HCT116 (cell line): ENCODE measurements around the gene DENND4A. TPM values are rescaled to one million over a fixed set of nuclear protein-coding genes. Genes with fewer than 3 reads are reported as not detected.

Experiments used
- ATAC-seq: fragments of 200-7000 bp; cut with Tn5 transposase; 2 replicates; pipeline ENCODE4 v1.9.1; 2020; ENCODE audit warnings: mild to moderate bottlenecking, moderate library complexity
- BruUV-seq: library from RNA; stranded (reverse); fragments of 400-500 nt; replicated peaks from 2 replicates; lab custom pipeline; 2021; lab: Mats Ljungman, UMichigan
- CTCF ChIA-PET: fragments of 300-600 bp; sonication (Branson Sonifier 250); formaldehyde crosslinking; loops from one replicate; lab custom pipeline; 2021; ENCODE audit warnings: antibody characterized with exemption; lab: Charles Lee
- POLR2A ChIA-PET: fragments of 300-600, 350-600 bp; sonication (Branson Sonifier 250); formaldehyde crosslinking; loops from one replicate; lab custom pipeline; 2021; ENCODE audit warnings: antibody characterized with exemption; lab: Charles Lee
- RAD21 ChIA-PET, 2 experiments: fragments of 300-600 bp; sonication (Branson Sonifier 250); formaldehyde crosslinking; loops; one replicate each; lab custom pipeline; 2023; ENCODE audit warnings: low total read pairs in 2 of 2; ENCODE audit not compliant: uncharacterized antibody in 2 of 2, unreplicated experiment in 2 of 2, low non-redundant PET in 1 of 2; lab: Charles Lee
- DNase-seq: peaks from one replicate; pipeline ENCODE4 v3.0.0-alpha.2; 2010; ENCODE audit warnings: low read depth, low spot score
- H2AFZ ChIP-seq: fragments of 200-600 bp; shearing (Covaris generic), sonication (generic); 2 replicates; pipeline ENCODE4 v1.6.1; 2017; ENCODE audit warnings: low read depth, mixed run types, mixed read lengths, antibody characterized with exemption, low read length; ENCODE audit not compliant: poor library complexity, severe bottlenecking
- H3K27ac ChIP-seq: 2 replicates; pipeline ENCODE4 v1.5.1; 2012; ENCODE audit warnings: low read depth, low read length
- H3K27me3 ChIP-seq: fragments of 200-600 bp; sonication (generic); 2 replicates; pipeline ENCODE4 v1.6.1; 2016; ENCODE audit warnings: mixed run types, low read length, mixed read lengths; ENCODE audit not compliant: insufficient read depth
- H3K36me3 ChIP-seq, 2 experiments: fragments of 200-500 bp in 1 of 2; fragments of 200-600 bp in 1 of 2; sonication (Bioruptor generic) in 1 of 2; sonication (generic) in 1 of 2; 2 replicates each; pipeline versions ENCODE4 v1.5.1 to v1.6.1; 2014 to 2016; ENCODE audit warnings: low read length in 2 of 2, inconsistent platforms in 1 of 2, mixed read lengths in 1 of 2, mixed run types in 1 of 2; ENCODE audit not compliant: insufficient read depth in 2 of 2, control insufficient read depth in 1 of 2
- H3K4me1 ChIP-seq, 2 experiments: fragments of 200-600 bp in 1 of 2; sonication (generic) in 1 of 2; 2 replicates each; pipeline versions ENCODE4 v1.5.1 to v1.6.1; 2012 to 2017; ENCODE audit warnings: low read length in 2 of 2, inconsistent platforms in 1 of 2, mild to moderate bottlenecking in 1 of 2, mixed read lengths in 1 of 2, mixed run types in 1 of 2, moderate library complexity in 1 of 2; ENCODE audit not compliant: insufficient read depth in 2 of 2, control insufficient read depth in 1 of 2
- H3K4me2 ChIP-seq: fragments of 200-600 bp; sonication (generic); 2 replicates; pipeline ENCODE4 v1.6.1; 2017; ENCODE audit warnings: mixed run types, low read length, mixed read lengths
- H3K4me3 ChIP-seq, 2 experiments: fragments of 200-600 bp in 1 of 2; sonication (generic) in 1 of 2; replicated peaks in 1 of 2; 2 replicates each; pipeline ENCODE4 v1.5.1; 2011 to 2016; ENCODE audit warnings: low read length in 2 of 2, control low read depth in 1 of 2, low read depth in 1 of 2, mild to moderate bottlenecking in 1 of 2, mixed read lengths in 1 of 2, mixed run types in 1 of 2
- H3K79me2 ChIP-seq: fragments of 200-600 bp; sonication (generic); 2 replicates; pipeline ENCODE4 v1.6.1; 2017; ENCODE audit warnings: mild to moderate bottlenecking, mixed run types, low read length, moderate library complexity, mixed read lengths; ENCODE audit not compliant: insufficient read depth
- H3K9ac ChIP-seq: fragments of 200-600 bp; sonication (generic); 2 replicates; pipeline ENCODE4 v1.6.1; 2016; ENCODE audit warnings: low read length, mixed read lengths
- H3K9me2 ChIP-seq: fragments of 200-600 bp; sonication (generic), shearing (Covaris generic); 2 replicates; pipeline ENCODE4 v1.6.1; 2017; ENCODE audit warnings: mixed run types, mild to moderate bottlenecking, moderate library complexity; ENCODE audit not compliant: insufficient read depth
- H3K9me3 ChIP-seq, 2 experiments: fragments of 200-500 bp in 1 of 2; fragments of 200-600 bp in 1 of 2; sonication (Bioruptor generic) in 1 of 2; sonication (generic) in 1 of 2; 2 replicates each; pipeline ENCODE4 v1.6.1; 2014 to 2017; ENCODE audit warnings: low read length in 2 of 2, mixed read lengths in 2 of 2, inconsistent platforms in 1 of 2, low read depth in 1 of 2, mild to moderate bottlenecking in 1 of 2, mixed run types in 1 of 2, moderate library complexity in 1 of 2; ENCODE audit not compliant: control insufficient read depth in 1 of 2, insufficient read depth in 1 of 2
- H4K20me1 ChIP-seq: fragments of 200-600 bp; sonication (generic), shearing (Covaris generic); 2 replicates; pipeline ENCODE4 v1.6.1; 2017; ENCODE audit warnings: mixed run types, mild to moderate bottlenecking, moderate library complexity; ENCODE audit not compliant: insufficient read depth
- CBX3 ChIP-seq: IDR thresholded peaks from 2 replicates; pipeline ENCODE4 v1.6.1; 2012; ENCODE audit warnings: low read depth
- CEBPB ChIP-seq: IDR thresholded peaks from 2 replicates; pipeline ENCODE4 v1.6.1; 2012; ENCODE audit warnings: low read depth
- ELF1 ChIP-seq: IDR thresholded peaks from 2 replicates; pipeline ENCODE4 v1.6.1; 2012; ENCODE audit warnings: low read depth, borderline replicate concordance
- EZH2phosphoT487 ChIP-seq: fragments of 200-600 bp; IDR thresholded peaks from 2 replicates; pipeline ENCODE4 v1.6.1; 2018; ENCODE audit warnings: antibody characterized with exemption, borderline replicate concordance
- JUND ChIP-seq: IDR thresholded peaks from 2 replicates; pipeline ENCODE4 v1.6.1; 2012
- RAD21 ChIP-seq: IDR thresholded peaks from 2 replicates; pipeline ENCODE4 v1.6.1; 2012; ENCODE audit warnings: low read depth, mild to moderate bottlenecking
- SIN3A ChIP-seq: IDR thresholded peaks from 2 replicates; pipeline ENCODE4 v1.6.1; 2012; ENCODE audit warnings: low read depth
- SRF ChIP-seq: IDR thresholded peaks from 2 replicates; pipeline ENCODE4 v1.6.1; 2012; ENCODE audit warnings: low read depth
- TCF7L2 ChIP-seq: IDR thresholded peaks from 2 replicates; pipeline ENCODE4 v1.7.0; 2011; ENCODE audit warnings: borderline replicate concordance, inconsistent platforms; ENCODE audit not compliant: insufficient read depth, insufficient read length; ENCODE audit errors: extremely low read depth
- ZFX ChIP-seq: fragments of 450-650 bp; IDR thresholded peaks from 2 replicates; pipeline ENCODE4 v1.6.1; 2017
- intact Hi-C: fragments of 100-400 bp; cut with micrococcal nuclease; formaldehyde crosslinking; loops from 2 replicates; pipeline ENCODE4 v1.10.0; 2022
- total RNA-seq: library from RNA; stranded (reverse); gene quantifications from one replicate; pipeline ENCODE4 v1.2.1, GENCODE V29; 2021; ENCODE audit not compliant: unreplicated experiment
- TF ChIP-seq, protein P1 (sequence below): IDR thresholded peaks from 2 replicates; pipeline ENCODE4 v1.6.1; 2011; ENCODE audit warnings: mild to moderate bottlenecking, low read length, moderate library complexity; ENCODE audit not compliant: insufficient replicate concordance; ENCODE audit errors: extremely low read depth
- TF ChIP-seq, protein P2 (sequence below): IDR thresholded peaks from 2 replicates; pipeline ENCODE4 v1.6.1; 2012

The DENND4A gene
- total RNA-seq, 1 experiment from 2014 or later: 9.1 TPM

DNA sequence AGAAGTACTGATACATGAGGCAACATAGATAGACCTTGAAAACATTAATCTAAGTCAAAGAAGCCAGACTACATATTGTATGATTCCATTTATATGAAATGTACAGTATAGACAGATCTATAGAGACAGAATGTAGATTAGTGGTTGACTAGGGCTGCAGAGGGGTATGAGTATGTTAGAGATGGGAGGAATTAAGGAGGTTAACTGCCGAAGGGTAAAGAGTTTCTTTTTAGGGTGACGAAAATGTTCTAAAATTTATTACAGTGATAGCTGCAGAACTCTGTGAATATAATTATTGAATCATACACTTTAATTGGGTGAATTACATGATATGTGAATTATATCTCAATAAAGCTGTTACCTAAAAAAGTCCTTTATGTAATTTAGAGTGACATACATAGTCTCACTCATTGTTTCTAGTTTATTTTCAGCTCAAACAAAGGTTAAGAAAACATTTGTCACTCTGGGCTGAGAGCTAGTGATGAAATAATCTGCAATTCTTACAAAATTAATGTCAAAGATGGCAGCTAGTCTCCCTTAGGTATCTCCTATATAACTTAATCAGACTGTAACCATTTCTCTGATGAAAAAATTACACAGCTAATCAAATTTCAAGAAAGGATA lies 61.4 kb downstream of the DENND4A start:
- intact Hi-C loops: no loop called here
- Histone ChIP-seq H3K36me3 (no peaks in the 10 kb centered on the region), H3K9ac (no peak overlapping the region), H3K4me2 (no peak overlapping the region), H3K27ac (no peak overlapping the region), H3K79me2 (no peaks in the 10 kb centered on the region), H3K9me3 (no peaks in the 10 kb centered on the region), H3K9me2 (no peaks in the 10 kb centered on the region), H3K27me3 (no peaks in the 10 kb centered on the region), H3K4me3 (no peak overlapping the region), H2AFZ (no peak overlapping the region), H3K4me1 (no peaks in the 10 kb centered on the region), H4K20me1 (no peaks in the 10 kb centered on the region)
- BruUV-seq: no TSS peak
- RAD21 ChIA-PET: no interaction called here
- POLR2A ChIA-PET: no interaction called here
- DNase-seq: peak; percentile 1
- TF ChIP-seq CEBPB: peak; percentile 62
- TF ChIP-seq, protein P1, sequence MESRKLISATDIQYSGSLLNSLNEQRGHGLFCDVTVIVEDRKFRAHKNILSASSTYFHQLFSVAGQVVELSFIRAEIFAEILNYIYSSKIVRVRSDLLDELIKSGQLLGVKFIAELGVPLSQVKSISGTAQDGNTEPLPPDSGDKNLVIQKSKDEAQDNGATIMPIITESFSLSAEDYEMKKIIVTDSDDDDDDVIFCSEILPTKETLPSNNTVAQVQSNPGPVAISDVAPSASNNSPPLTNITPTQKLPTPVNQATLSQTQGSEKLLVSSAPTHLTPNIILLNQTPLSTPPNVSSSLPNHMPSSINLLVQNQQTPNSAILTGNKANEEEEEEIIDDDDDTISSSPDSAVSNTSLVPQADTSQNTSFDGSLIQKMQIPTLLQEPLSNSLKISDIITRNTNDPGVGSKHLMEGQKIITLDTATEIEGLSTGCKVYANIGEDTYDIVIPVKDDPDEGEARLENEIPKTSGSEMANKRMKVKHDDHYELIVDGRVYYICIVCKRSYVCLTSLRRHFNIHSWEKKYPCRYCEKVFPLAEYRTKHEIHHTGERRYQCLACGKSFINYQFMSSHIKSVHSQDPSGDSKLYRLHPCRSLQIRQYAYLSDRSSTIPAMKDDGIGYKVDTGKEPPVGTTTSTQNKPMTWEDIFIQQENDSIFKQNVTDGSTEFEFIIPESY: no peak
- CTCF ChIA-PET: no interaction called here
- ATAC-seq: no peak

DNA sequence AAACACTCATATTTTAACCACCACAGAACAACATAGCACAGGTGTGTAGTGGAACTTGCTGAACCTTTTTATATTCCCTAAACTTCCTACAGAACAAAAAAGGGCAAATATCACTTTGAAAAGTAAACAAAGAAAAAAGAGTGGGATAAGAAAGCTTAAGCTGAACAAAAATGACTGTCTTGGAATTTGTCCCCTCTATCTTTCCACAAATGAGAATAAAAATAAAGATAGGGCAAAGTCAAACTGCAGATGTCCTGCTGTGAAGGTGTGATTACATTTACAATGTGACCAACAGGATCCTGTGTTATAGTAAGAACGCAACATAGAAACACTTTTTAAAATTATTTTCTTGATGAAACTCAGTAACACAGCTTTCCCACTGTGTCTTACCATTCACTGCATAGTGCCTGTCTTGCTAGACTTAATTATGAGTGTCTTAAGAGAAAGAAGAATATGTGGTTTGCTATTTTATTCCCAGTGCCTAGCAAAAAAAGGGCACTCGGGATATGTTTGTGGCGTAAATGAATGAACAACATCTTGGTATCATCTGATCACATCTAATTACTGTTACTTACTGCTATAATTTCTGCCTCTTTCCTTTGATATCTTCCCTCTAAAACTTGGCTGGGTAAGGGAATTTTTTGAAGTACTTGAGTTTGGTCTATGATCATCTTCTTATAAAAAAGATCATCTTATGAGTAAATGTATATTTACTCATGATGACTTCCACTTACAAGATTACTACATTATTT lies 67.5 kb downstream of the DENND4A start:
- CTCF ChIA-PET: interaction anchor here (0.6 kb wide), 1 partner anchor 132 kb away, joined by 3 read pairs; no protein-coding TSS in a partner anchor
- no peak for TF ChIP-seq JUND
- TF ChIP-seq SRF: no peak
- no peak for TF ChIP-seq ZFX
- TF ChIP-seq, protein P2, sequence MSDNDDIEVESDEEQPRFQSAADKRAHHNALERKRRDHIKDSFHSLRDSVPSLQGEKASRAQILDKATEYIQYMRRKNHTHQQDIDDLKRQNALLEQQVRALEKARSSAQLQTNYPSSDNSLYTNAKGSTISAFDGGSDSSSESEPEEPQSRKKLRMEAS: no peak
- TF ChIP-seq ELF1: no peak
- TF ChIP-seq SIN3A: no peak
- no peak for TF ChIP-seq TCF7L2
- TF ChIP-seq RAD21: no peak
- no peak for TF ChIP-seq EZH2phosphoT487
- TF ChIP-seq CBX3: no peak
- TF ChIP-seq, all 23 proteins: peak for 0
- DNase-seq (no peak), ATAC-seq (no peak)
- intact Hi-C loops: no loop called here
- BruUV-seq: no TSS peak
- no peaks in the 10 kb centered on the region for H3K9me2 ChIP-seq
- H3K4me2 ChIP-seq: no peak overlapping the region
- H4K20me1 ChIP-seq: no peaks in the 10 kb centered on the region
- no peaks in the 10 kb centered on the region for H3K79me2 ChIP-seq
- RAD21 ChIA-PET: no interaction called here
- H3K4me1 ChIP-seq: no peaks in the 10 kb centered on the region
- H3K27me3 ChIP-seq: no peaks in the 10 kb centered on the region
- POLR2A ChIA-PET: interaction anchor here (0.7 kb wide), 1 partner anchor 23 kb away, joined by 3 read pairs; no protein-coding TSS in a partner anchor
- H3K9ac ChIP-seq: no peak overlapping the region
- no peaks in the 10 kb centered on the region; a peak in 1 of 4 replicates for H3K36me3 ChIP-seq
- no peak overlapping the region for H3K4me3 ChIP-seq
- no peak overlapping the region for H2AFZ ChIP-seq
- no peaks in the 10 kb centered on the region for H3K9me3 ChIP-seq
- no peak overlapping the region for H3K27ac ChIP-seq
